Lower leg skin (tissue), 4 donors: Measurements from ENCODE around the gene NFIL3. TPM values are rescaled to one million over a fixed set of nuclear protein-coding genes. Genes with fewer than 3 reads are reported as not detected.

ENCODE experiments used
- DNase-seq, 2 donors: peaks; one replicate each; pipeline ENCODE4 v3.0.0-alpha.2; 2019; ENCODE audit warnings: low spot score in 2 of 2
- H3K4me3 ChIP-seq: fragments of 200-600 bp; sonication (generic); 2 replicates; pipeline ENCODE4 v1.5.1; 2017; ENCODE audit warnings: mild to moderate bottlenecking, low read depth; ENCODE audit not compliant: poor library complexity, severe bottlenecking
- POLR2A ChIP-seq, 2 donors: fragments of 450-650 bp; IDR thresholded peaks; one replicate each; pipeline ENCODE4 v1.6.1; 2016 to 2017; ENCODE audit warnings: antibody characterized with exemption in 2 of 2, mild to moderate bottlenecking in 1 of 2, moderate library complexity in 1 of 2
- WGBS, 2 donors: methylation state at CpG; one replicate each; pipeline ENCODE4 v1.1.5; 2018; 5-methylcytosine and 5-hydroxymethylcytosine counted together
- intact Hi-C: fragments of 100-400 bp; cut with DNase I; formaldehyde crosslinking; loops from one replicate; pipeline ENCODE4 v1.15.0; 2023; ENCODE audit warnings: low total_unique reads
- total RNA-seq, 4 donors: library from RNA; depleted of rRNA; stranded (reverse); fragments of >200 nt; gene quantifications; one replicate each; pipeline ENCODE4 v1.1.0, GENCODE V29; 2016
- TF ChIP-seq, protein P1 (sequence below), 3 donors: fragments of 450-650 bp; IDR thresholded peaks; one replicate each; pipeline ENCODE4 v1.5.1; 2016; ENCODE audit warnings: antibody characterized with exemption in 3 of 3, mild to moderate bottlenecking in 3 of 3, moderate library complexity in 2 of 3

The NFIL3 gene
- total RNA-seq, 4 donors from 2014 or later, result 23.5 to 42.5 (median 37.6) TPM

DNA sequence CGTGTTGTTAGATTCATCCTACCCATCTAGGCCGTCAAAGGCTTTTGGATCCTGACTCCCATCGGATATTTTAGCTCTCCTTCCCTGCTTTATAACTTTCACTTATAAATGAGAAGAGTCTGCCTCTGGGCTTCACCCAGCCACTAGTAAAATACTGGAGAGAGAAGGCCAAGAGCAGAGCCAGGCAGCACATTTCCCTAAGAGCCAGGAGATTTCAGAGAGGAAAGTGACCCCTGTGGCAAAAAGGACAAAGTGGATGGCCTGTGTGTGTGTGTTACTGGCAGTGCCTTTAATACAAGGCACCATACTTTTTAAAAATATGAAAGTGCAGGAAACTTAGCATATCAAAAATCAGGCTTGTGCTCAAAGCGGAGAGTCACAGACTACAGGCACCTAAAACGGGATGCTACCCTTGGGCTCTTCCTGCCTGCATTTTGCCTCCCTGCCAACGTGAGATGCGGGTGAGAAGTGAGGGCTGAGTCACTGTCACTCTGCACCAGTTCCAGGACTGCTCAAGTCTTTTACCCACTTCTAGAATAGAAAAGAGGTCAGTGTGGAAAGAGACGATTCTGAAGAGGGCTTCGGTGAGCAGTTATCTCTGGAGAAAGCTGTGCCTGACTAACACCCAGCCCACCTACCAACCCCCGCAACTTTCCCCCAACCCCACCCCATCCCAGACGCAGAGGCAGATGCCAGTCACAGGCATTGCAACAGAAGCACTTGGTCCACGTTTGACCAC is 15.9 kb downstream of the NFIL3 start:
- 87 to 91% methylated on average over 12 of the region's 12 CpGs for WGBS, 2 donors
- H3K4me3 ChIP-seq, result no peak overlapping the region
- no peak for TF ChIP-seq POLR2A (IDR thresholded peaks at IDR 0.05)
- TF ChIP-seq, protein P1, sequence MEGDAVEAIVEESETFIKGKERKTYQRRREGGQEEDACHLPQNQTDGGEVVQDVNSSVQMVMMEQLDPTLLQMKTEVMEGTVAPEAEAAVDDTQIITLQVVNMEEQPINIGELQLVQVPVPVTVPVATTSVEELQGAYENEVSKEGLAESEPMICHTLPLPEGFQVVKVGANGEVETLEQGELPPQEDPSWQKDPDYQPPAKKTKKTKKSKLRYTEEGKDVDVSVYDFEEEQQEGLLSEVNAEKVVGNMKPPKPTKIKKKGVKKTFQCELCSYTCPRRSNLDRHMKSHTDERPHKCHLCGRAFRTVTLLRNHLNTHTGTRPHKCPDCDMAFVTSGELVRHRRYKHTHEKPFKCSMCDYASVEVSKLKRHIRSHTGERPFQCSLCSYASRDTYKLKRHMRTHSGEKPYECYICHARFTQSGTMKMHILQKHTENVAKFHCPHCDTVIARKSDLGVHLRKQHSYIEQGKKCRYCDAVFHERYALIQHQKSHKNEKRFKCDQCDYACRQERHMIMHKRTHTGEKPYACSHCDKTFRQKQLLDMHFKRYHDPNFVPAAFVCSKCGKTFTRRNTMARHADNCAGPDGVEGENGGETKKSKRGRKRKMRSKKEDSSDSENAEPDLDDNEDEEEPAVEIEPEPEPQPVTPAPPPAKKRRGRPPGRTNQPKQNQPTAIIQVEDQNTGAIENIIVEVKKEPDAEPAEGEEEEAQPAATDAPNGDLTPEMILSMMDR (IDR thresholded peaks at IDR 0.05), result no peak
- no peak for DNase-seq
- intact Hi-C loops, result no loop called here

DNA sequence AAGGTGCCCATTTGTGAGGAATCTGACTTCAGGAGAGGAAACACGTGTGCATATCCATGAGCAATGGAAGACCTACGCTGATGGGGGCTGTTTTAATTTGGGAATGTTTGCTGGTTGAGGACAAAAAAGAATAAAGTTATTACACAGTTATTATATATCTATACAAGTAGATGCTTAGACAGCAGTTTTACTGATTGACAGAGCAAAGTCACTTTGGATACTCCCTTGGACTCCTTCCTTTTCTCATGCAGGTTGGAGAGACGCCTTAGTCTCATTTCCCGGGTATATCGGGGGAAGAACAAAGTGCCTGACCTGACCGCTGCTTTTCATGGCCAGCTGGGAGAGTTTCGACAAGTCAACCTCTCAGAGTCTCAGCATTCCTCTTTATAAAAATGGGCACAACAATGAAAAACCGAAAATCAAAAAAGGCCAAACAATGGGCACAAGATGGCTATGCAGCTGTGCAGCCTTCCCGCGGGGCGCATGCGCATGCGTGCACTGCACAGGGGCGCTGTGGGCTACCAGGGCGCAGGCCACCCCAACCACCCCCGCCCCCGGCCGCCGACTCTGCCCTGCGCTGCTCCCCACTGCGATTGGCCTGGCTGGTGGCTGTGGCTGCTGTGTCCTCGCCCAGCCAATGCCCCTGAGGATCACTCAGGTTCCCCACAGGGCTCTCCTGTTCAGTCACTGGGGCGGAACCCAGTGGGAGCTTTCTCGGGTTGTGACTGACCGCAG is 18.1 kb downstream of the NFIL3 start:
- TF ChIP-seq, protein P1 (IDR thresholded peaks at IDR 0.05), result no peak
- no peak for TF ChIP-seq POLR2A (IDR thresholded peaks at IDR 0.05)
- 94 to 95% methylated on average over 25 of the region's 25 CpGs for WGBS, 2 donors
- H3K4me3 ChIP-seq, result no peak overlapping the region
- intact Hi-C loops, result no loop called here
- no peak for DNase-seq

DNA sequence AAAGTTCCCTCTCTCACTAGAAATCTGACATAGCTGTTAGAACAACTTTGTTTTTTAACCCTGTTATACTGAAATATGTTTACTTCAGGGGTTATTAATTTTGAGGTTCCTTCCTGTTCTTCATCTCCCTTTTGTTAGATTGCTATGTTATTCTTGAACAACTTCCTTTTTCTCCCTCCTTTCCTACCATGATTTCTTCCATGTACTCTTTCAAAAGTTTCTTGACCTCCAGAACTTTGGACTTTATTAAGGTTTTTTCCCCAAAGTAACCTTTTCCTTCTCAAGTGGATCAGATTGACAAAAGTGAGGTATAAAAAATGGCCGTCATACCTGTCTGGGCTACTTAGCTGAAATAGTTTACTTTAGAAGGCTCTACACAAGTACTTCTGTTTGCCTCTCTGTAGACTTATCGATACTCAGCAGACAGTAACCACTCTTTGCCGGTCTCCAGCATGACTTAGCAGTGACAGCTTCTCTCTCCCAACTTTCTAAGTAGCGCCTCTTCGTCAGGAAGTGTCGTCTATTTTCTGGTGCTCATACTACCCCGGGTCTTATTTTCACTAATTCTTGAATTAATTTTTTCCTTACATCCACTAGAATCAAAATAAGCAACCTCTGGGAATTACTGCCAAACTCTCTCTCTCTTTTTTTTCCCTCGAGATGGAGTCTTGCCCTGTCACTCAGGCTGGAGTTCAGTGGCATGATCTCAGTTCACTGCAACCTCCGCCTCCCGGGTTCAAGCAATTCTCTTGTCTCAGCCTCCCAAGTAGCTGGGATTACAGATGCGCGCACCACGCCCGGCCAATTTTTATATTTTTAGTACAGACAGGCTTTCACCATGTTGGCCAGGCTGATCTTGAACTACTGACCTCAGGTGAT is 19.7 kb downstream of the NFIL3 start:
- DNase-seq, result no peak
- intact Hi-C loops, result no loop called here
- TF ChIP-seq, protein P1 (IDR thresholded peaks at IDR 0.05), result no peak
- no peak for TF ChIP-seq POLR2A (IDR thresholded peaks at IDR 0.05)
- WGBS, 2 donors, result 85 to 89% methylated on average over 14 of the region's 14 CpGs
- no peak overlapping the region for H3K4me3 ChIP-seq

DNA sequence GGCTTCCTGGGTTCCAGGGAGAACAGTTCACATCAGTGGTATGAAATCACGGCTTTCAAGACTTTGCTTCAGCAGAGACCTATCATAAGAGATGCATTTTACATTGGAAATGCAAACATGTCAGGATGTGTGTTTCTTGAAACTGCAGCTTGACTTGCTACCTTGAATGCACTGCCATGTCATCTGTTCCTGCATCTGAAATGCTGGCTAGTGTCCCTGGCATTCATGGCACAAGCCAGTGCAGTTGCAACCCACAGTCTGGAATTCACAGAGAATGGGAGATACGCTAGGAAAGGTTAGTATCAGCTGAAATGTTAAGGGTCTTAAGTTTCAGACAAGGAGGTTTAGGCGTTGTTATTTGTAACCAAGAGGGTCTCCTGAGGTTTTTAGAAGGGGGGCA is 24.7 kb downstream of the NFIL3 start:
- 88 to 90% methylated on average over 3 of the region's 3 CpGs for WGBS, 2 donors
- no peak for TF ChIP-seq POLR2A (IDR thresholded peaks at IDR 0.05)
- TF ChIP-seq, protein P1 (IDR thresholded peaks at IDR 0.05), result no peak
- no peak for DNase-seq
- no peak overlapping the region for H3K4me3 ChIP-seq
- intact Hi-C loops, result no loop called here

DNA sequence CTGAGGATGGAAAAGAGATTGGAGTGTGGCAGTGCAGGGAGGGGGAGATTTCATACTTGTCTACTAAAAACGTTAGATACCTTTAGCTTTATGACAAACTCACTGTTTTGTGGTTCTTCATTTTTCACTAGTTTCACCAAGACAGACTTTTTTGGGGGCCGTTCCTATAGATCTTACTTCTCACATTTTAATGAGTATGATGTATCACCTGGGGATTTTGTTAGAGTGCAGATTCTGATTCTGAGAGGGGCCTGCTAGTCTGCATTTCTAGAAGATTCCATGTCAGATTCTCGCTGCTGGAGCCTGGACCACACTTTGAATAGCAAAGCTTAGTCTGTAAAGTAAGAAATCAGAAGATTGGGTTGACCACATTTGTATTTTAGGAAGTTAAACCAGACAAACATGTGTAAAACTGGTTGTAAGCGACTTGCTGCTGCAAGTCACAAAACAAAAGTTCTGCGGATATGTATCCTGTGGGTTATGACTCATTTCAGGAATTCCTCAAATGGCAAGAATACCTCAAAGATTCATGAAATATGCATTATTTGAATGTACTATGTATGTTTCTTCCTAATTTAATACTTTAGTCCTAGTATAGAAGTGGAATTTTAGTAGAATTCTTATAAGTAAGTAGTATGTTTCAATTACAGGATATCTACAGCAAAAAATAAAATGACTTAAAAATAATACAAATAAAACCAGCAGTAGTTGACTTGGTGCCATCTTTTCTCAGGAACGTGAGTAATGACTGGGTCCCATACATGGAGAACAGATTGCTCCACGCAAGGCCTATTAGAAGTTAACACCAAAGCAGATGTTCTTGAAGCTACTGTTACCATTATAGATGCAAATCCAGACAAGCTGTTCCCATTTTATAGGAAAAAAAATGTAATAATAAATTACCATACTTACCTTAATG is 27.8 kb downstream of the NFIL3 start:
- intact Hi-C loops, result no loop called here
- no peak for TF ChIP-seq POLR2A (IDR thresholded peaks at IDR 0.05)
- 48 to 49% methylated on average over 7 of the region's 7 CpGs for WGBS, 2 donors

More for the DNA sequence above, 27.8 kb downstream of the NFIL3 start:
- DNase-seq, result no peak
- no peak overlapping the region for H3K4me3 ChIP-seq
